HEK293 (cell line): ENCODE results near the gene STK11.

Experiments
- BCL11A ChIP-seq: fragments of 450-650 bp; formaldehyde crosslinking; IDR thresholded peaks from 2 replicates; pipeline ENCODE4 v1.5.1; 2016; ENCODE audit warnings: low read depth, missing biosample characterization, missing genetic modification characterization
- BCL6B ChIP-seq: fragments of 450-650 bp; formaldehyde crosslinking; IDR thresholded peaks from 2 replicates; pipeline ENCODE4 v1.5.1; 2017; ENCODE audit warnings: missing biosample characterization, missing genetic modification characterization
- GFI1B ChIP-seq: fragments of 450-650 bp; formaldehyde crosslinking; IDR thresholded peaks from 2 replicates; pipeline ENCODE4 v1.5.1; 2016; ENCODE audit warnings: missing biosample characterization, missing genetic modification characterization
- GLI4 ChIP-seq: fragments of 450-650 bp; formaldehyde crosslinking; IDR thresholded peaks from 2 replicates; pipeline ENCODE4 v1.5.1; 2016; ENCODE audit warnings: missing biosample characterization, missing genetic modification characterization
- GLIS2 ChIP-seq: fragments of 450-650 bp; formaldehyde crosslinking; IDR thresholded peaks from 2 replicates; pipeline ENCODE4 v1.5.1; 2016; ENCODE audit warnings: missing biosample characterization, missing genetic modification characterization
- KLF1 ChIP-seq: fragments of 450-650 bp; formaldehyde crosslinking; IDR thresholded peaks from 2 replicates; pipeline ENCODE4 v1.5.1; 2016; ENCODE audit warnings: missing biosample characterization, missing genetic modification characterization
- KLF10 ChIP-seq: fragments of 450-650 bp; IDR thresholded peaks from 2 replicates; pipeline ENCODE4 v1.5.1; 2018; ENCODE audit warnings: missing biosample characterization, mild to moderate bottlenecking, missing genetic modification characterization
- KLF17 ChIP-seq: fragments of 450-650 bp; formaldehyde crosslinking; IDR thresholded peaks from 2 replicates; pipeline ENCODE4 v1.5.1; 2016; ENCODE audit warnings: missing biosample characterization, missing genetic modification characterization
- OVOL3 ChIP-seq: fragments of 450-650 bp; formaldehyde crosslinking; IDR thresholded peaks from 2 replicates; pipeline ENCODE4 v1.5.1; 2016; ENCODE audit warnings: missing biosample characterization, missing genetic modification characterization
- PATZ1 ChIP-seq: fragments of 450-650 bp; formaldehyde crosslinking; IDR thresholded peaks from 2 replicates; pipeline ENCODE4 v1.5.1; 2016; ENCODE audit warnings: missing biosample characterization, missing genetic modification characterization
- PRDM6 ChIP-seq: fragments of 450-650 bp; formaldehyde crosslinking; IDR thresholded peaks from 2 replicates; pipeline ENCODE4 v1.5.1; 2017; ENCODE audit warnings: missing biosample characterization, missing genetic modification characterization
- REPIN1 ChIP-seq: fragments of 450-650 bp; formaldehyde crosslinking; IDR thresholded peaks from 2 replicates; pipeline ENCODE4 v1.5.1; 2017; ENCODE audit warnings: missing biosample characterization, missing genetic modification characterization, low read depth
- SETDB1 ChIP-seq: IDR thresholded peaks from one replicate; pipeline ENCODE4 v1.6.1; 2017; ENCODE audit warnings: mild to moderate bottlenecking, low read length, moderate library complexity, mixed read lengths; ENCODE audit not compliant: insufficient read length
- TRIM28 ChIP-seq: IDR thresholded peaks from 2 replicates; pipeline ENCODE4 v1.6.1; 2011; ENCODE audit warnings: low read length, control low read depth, borderline replicate concordance
- ZEB2 ChIP-seq: fragments of 450-650 bp; formaldehyde crosslinking; IDR thresholded peaks from 2 replicates; pipeline ENCODE4 v1.5.1; 2016; ENCODE audit warnings: missing biosample characterization, missing genetic modification characterization
- ZNF112 ChIP-seq: fragments of 450-650 bp; formaldehyde crosslinking; IDR thresholded peaks from 2 replicates; pipeline ENCODE4 v1.5.0; 2017; ENCODE audit warnings: missing biosample characterization, missing genetic modification characterization
- ZNF148 ChIP-seq: fragments of 450-650 bp; formaldehyde crosslinking; IDR thresholded peaks from 2 replicates; pipeline ENCODE4 v1.5.0; 2017; ENCODE audit warnings: missing biosample characterization, missing genetic modification characterization, borderline replicate concordance
- ZNF169 ChIP-seq: fragments of 450-650 bp; formaldehyde crosslinking; IDR thresholded peaks from 2 replicates; pipeline ENCODE4 v1.5.1; 2016; ENCODE audit warnings: missing biosample characterization, missing genetic modification characterization
- ZNF394 ChIP-seq: fragments of 450-650 bp; formaldehyde crosslinking; IDR thresholded peaks from 2 replicates; pipeline ENCODE4 v1.5.1; 2016; ENCODE audit warnings: missing biosample characterization, missing genetic modification characterization, mild to moderate bottlenecking, moderate library complexity, borderline replicate concordance
- ZNF513 ChIP-seq: fragments of 450-650 bp; IDR thresholded peaks from 2 replicates; pipeline ENCODE4 v1.5.1; 2018; ENCODE audit warnings: missing biosample characterization, missing genetic modification characterization
- ZNF548 ChIP-seq: fragments of 450-650 bp; formaldehyde crosslinking; IDR thresholded peaks from 2 replicates; pipeline ENCODE4 v1.5.1; 2016; ENCODE audit warnings: missing biosample characterization, missing genetic modification characterization
- ZNF558 ChIP-seq: fragments of 450-650 bp; formaldehyde crosslinking; IDR thresholded peaks from 2 replicates; pipeline ENCODE4 v1.5.1; 2016; ENCODE audit warnings: missing biosample characterization, missing genetic modification characterization
- ZNF571 ChIP-seq: fragments of 450-650 bp; formaldehyde crosslinking; IDR thresholded peaks from 2 replicates; pipeline ENCODE4 v1.5.0; 2017; ENCODE audit warnings: missing biosample characterization, missing genetic modification characterization
- ZNF580 ChIP-seq: fragments of 450-650 bp; formaldehyde crosslinking; IDR thresholded peaks from 2 replicates; pipeline ENCODE4 v1.5.1; 2016; ENCODE audit warnings: missing biosample characterization, missing genetic modification characterization
- ZNF600 ChIP-seq: fragments of 450-650 bp; formaldehyde crosslinking; IDR thresholded peaks from 2 replicates; pipeline ENCODE4 v1.5.1; 2016; ENCODE audit warnings: missing biosample characterization, missing genetic modification characterization
- ZNF658 ChIP-seq: fragments of 450-650 bp; formaldehyde crosslinking; IDR thresholded peaks from 2 replicates; pipeline ENCODE4; 2016; ENCODE audit warnings: missing biosample characterization, missing genetic modification characterization
- ZNF768 ChIP-seq: fragments of 450-650 bp; formaldehyde crosslinking; IDR thresholded peaks from 2 replicates; pipeline ENCODE4 v1.5.1; 2018; ENCODE audit warnings: missing biosample characterization, mild to moderate bottlenecking, missing genetic modification characterization
- ZSCAN4 ChIP-seq: fragments of 450-650 bp; formaldehyde crosslinking; IDR thresholded peaks from 2 replicates; pipeline ENCODE4 v1.5.1; 2017; ENCODE audit warnings: missing biosample characterization, missing genetic modification characterization
- ZXDB ChIP-seq: fragments of 450-650 bp; formaldehyde crosslinking; IDR thresholded peaks from 2 replicates; pipeline ENCODE4 v1.5.1; 2016; ENCODE audit warnings: missing biosample characterization, missing genetic modification characterization

Gene STK11

GRCh38 chr19:1274852-1275259, 69.3 kb downstream of the STK11 start (continued):
- TF ChIP-seq KLF17 (tag by site-specific recombination) = peak; percentile 69; the same call in 1 of the 2 replicates
- TF ChIP-seq KLF10 (tag by site-specific recombination) = no peak
- peak; percentile 60 for TF ChIP-seq KLF1 (tag by site-specific recombination)
- TF ChIP-seq ZNF513 (tag by site-specific recombination) = no peak
- TF ChIP-seq ZNF394 (tag by site-specific recombination) = peak; percentile 71; the same call in 1 of the 2 replicates
- peak; percentile 91 for TF ChIP-seq ZEB2 (tag by site-specific recombination)
- no peak for TF ChIP-seq ZNF169 (tag by site-specific recombination)
- peak; percentile 41; the same call in 1 of the 2 replicates for TF ChIP-seq ZSCAN4 (tag by site-specific recombination)
- TF ChIP-seq PATZ1 (tag by site-specific recombination) = peak; percentile 83
- TF ChIP-seq ZNF548 (tag by site-specific recombination) = no peak
- TF ChIP-seq ZNF558 (tag by site-specific recombination) = no peak
- no peak for TF ChIP-seq ZNF112 (tag by site-specific recombination)
- TF ChIP-seq BCL11A (tag by site-specific recombination) = peak; percentile 82; the same call in 1 of the 2 replicates
- TF ChIP-seq GFI1B = no peak
- no peak for TF ChIP-seq ZNF658
- TF ChIP-seq SETDB1 = no peak
- no peak for TF ChIP-seq BCL6B (tag by site-specific recombination)
- no peak for TF ChIP-seq TRIM28
- no peak for TF ChIP-seq ZNF571
- TF ChIP-seq ZXDB (tag by site-specific recombination) = peak; percentile 82
- no peak for TF ChIP-seq PRDM6
- no peak for TF ChIP-seq OVOL3
- no peak for TF ChIP-seq GLI4 (tag by site-specific recombination)
- peak; percentile 90 for TF ChIP-seq ZNF600 (tag by site-specific recombination)
- no peak for TF ChIP-seq REPIN1 (tag by site-specific recombination)
- peak; percentile 26; the same call in 1 of the 2 replicates for TF ChIP-seq ZNF768 (tag by site-specific recombination)
- no peak for TF ChIP-seq ZNF148
- TF ChIP-seq ZNF580 (tag by site-specific recombination) = 0 out of 2 replicates have a peak, but pooled peaks have one; percentile 20
- TF ChIP-seq GLIS2 = peak; percentile 74
